SK-N-SH treated with all-trans-retinoic acid at 6 μM for 48 hours (cell line): ENCODE results near the gene DHRS4.

ENCODE experiments used
- ATAC-seq: fragments of 200-7000 bp; cut with Tn5 transposase; 3 replicates; pipeline ENCODE4 v1.9.1; 2020; ENCODE audit warnings: mild to moderate bottlenecking, moderate library complexity
- ARNTL ChIP-seq: fragments of 450-650 bp; formaldehyde crosslinking; IDR thresholded peaks from 2 replicates; pipeline ENCODE4 v1.5.0; 2020; ENCODE audit warnings: low read depth, mild to moderate bottlenecking, moderate library complexity, borderline replicate concordance
- BACH2 ChIP-seq: fragments of 250-450 bp; sonication (Bioruptor Pico); IDR thresholded peaks from 2 replicates; pipeline ENCODE4 v1.9.0; 2021; ENCODE audit warnings: mild to moderate bottlenecking, borderline replicate concordance
- CREB5 ChIP-seq: fragments of 250-450 bp; sonication (Bioruptor Pico); IDR thresholded peaks from 2 replicates; pipeline ENCODE4 v1.5.1; 2020; ENCODE audit warnings: low read depth, mild to moderate bottlenecking, moderate library complexity
- ESRRG ChIP-seq: fragments of 250-450 bp; sonication (Bioruptor Pico); IDR thresholded peaks from 2 replicates; pipeline ENCODE4 v1.6.1; 2021; ENCODE audit warnings: mild to moderate bottlenecking
- GLIS3 ChIP-seq: fragments of 250-450 bp; sonication (Bioruptor Pico); IDR thresholded peaks from 2 replicates; pipeline ENCODE4 v1.5.0; 2020; ENCODE audit warnings: mild to moderate bottlenecking, moderate library complexity
- ISL1 ChIP-seq: fragments of 250-450 bp; sonication (Bioruptor Pico); IDR thresholded peaks from 2 replicates; pipeline ENCODE4 v2.1.2; 2022; ENCODE audit warnings: mild to moderate bottlenecking, moderate library complexity
- OSR1 ChIP-seq: fragments of 250-450 bp; sonication (Bioruptor Pico); IDR thresholded peaks from 2 replicates; pipeline ENCODE4 v1.8.0; 2022; ENCODE audit warnings: moderate library complexity, mild to moderate bottlenecking, inconsistent platforms
- PATZ1 ChIP-seq: fragments of 250-450 bp; sonication (Bioruptor Pico); IDR thresholded peaks from 2 replicates; pipeline ENCODE4 v1.8.0; 2020; ENCODE audit warnings: mild to moderate bottlenecking, moderate library complexity, borderline replicate concordance
- POU6F1 ChIP-seq: fragments of 250-450 bp; sonication (Bioruptor Pico); IDR thresholded peaks from 2 replicates; pipeline ENCODE4 v1.8.0; 2021; ENCODE audit warnings: low read depth, mild to moderate bottlenecking, moderate library complexity, borderline replicate concordance
- PPARA ChIP-seq: fragments of 250-450 bp; sonication (Bioruptor Pico); IDR thresholded peaks from 2 replicates; pipeline ENCODE4 v1.5.0; 2020; ENCODE audit warnings: mild to moderate bottlenecking, borderline replicate concordance
- RARB ChIP-seq: fragments of 250-450 bp; sonication (Bioruptor Pico); IDR thresholded peaks from 2 replicates; pipeline ENCODE4 v1.8.0; 2021; ENCODE audit warnings: mild to moderate bottlenecking, moderate library complexity
- TCF4 ChIP-seq: fragments of 250-450 bp; sonication (Bioruptor Pico); IDR thresholded peaks from 2 replicates; pipeline ENCODE4 v1.8.0; 2021; ENCODE audit warnings: mild to moderate bottlenecking, moderate library complexity, borderline replicate concordance
- TOX ChIP-seq: fragments of 250-450 bp; sonication (Bioruptor Pico); IDR thresholded peaks from 2 replicates; pipeline ENCODE4 v1.8.0; 2021; ENCODE audit warnings: mild to moderate bottlenecking, moderate library complexity, borderline replicate concordance
- ZC3H10 ChIP-seq: fragments of 250-450 bp; sonication (Bioruptor Pico); IDR thresholded peaks from 2 replicates; pipeline ENCODE4 v1.5.1; 2021; ENCODE audit warnings: mild to moderate bottlenecking, moderate library complexity
- ZFP3 ChIP-seq: fragments of 250-450 bp; sonication (Bioruptor Pico); IDR thresholded peaks from 2 replicates; pipeline ENCODE4 v1.5.0; 2020; ENCODE audit warnings: mild to moderate bottlenecking, moderate library complexity
- ZFP30 ChIP-seq: fragments of 450-650 bp; formaldehyde crosslinking; IDR thresholded peaks from 2 replicates; pipeline ENCODE4 v1.5.0; 2022; ENCODE audit warnings: mild to moderate bottlenecking, moderate library complexity
- ZNF565 ChIP-seq: fragments of 450-650 bp; formaldehyde crosslinking; conservative IDR thresholded peaks from 2 replicates; pipeline ENCODE4 v1.5.0; 2020; ENCODE audit warnings: low read depth, mild to moderate bottlenecking, moderate library complexity
- ZNF70 ChIP-seq: fragments of 450-650 bp; formaldehyde crosslinking; IDR thresholded peaks from 2 replicates; pipeline ENCODE4 v1.5.0; 2020; ENCODE audit warnings: mild to moderate bottlenecking, moderate library complexity
- ZNF8 ChIP-seq: fragments of 450-650 bp; formaldehyde crosslinking; IDR thresholded peaks from 2 replicates; pipeline ENCODE4 v1.5.0; 2020; ENCODE audit warnings: mild to moderate bottlenecking, moderate library complexity

The DHRS4 gene

GRCh38 chr14:23932639-23933038 is 20.9 kb upstream of the DHRS4 start (continued):
- TF ChIP-seq PATZ1 (CRISPR knock-in tag) (no peak), ZNF8 (CRISPR knock-in tag) (no peak)

GRCh38 chr14:23933108-23933741 is 20.3 kb upstream of the DHRS4 start:
- no peak for TF ChIP-seq ARNTL
- no peak for ATAC-seq

- no peak for ATAC-seq
- TF ChIP-seq ZNF8 (CRISPR knock-in tag) (no peak), CREB5 (CRISPR knock-in tag) (no peak), ZC3H10 (no peak), TCF4 (CRISPR knock-in tag) (no peak), ISL1 (CRISPR knock-in tag) (no peak), ZNF565 (no peak), RARB (no peak), BACH2 (CRISPR knock-in tag) (no peak), POU6F1 (CRISPR knock-in tag) (no peak), ARNTL (no peak), ZNF70 (no peak), OSR1 (CRISPR knock-in tag) (no peak)
Observed at GRCh38 chr14:23933742-23934128, 19.8 kb upstream of the DHRS4 start.

- no peak for ATAC-seq
- TF ChIP-seq ZNF70 (no peak), TCF4 (CRISPR knock-in tag) (no peak), ZNF8 (CRISPR knock-in tag) (no peak), PATZ1 (CRISPR knock-in tag) (no peak)
Observed at GRCh38 chr14:23935158-23935557, 18.4 kb upstream of the DHRS4 start.

- no peak for ATAC-seq
- TF ChIP-seq BACH2 (CRISPR knock-in tag) = no peak
- no peak for TF ChIP-seq CREB5 (CRISPR knock-in tag)
- no peak for TF ChIP-seq GLIS3 (CRISPR knock-in tag)
- no peak for TF ChIP-seq PATZ1 (CRISPR knock-in tag)
- no peak for TF ChIP-seq ISL1 (CRISPR knock-in tag)
- no peak for TF ChIP-seq OSR1 (CRISPR knock-in tag)
- no peak for TF ChIP-seq ESRRG (CRISPR knock-in tag)
- no peak for TF ChIP-seq ZNF8 (CRISPR knock-in tag)
- TF ChIP-seq ZNF70 = no peak
- TF ChIP-seq POU6F1 (CRISPR knock-in tag) = no peak
- no peak for TF ChIP-seq ARNTL
- no peak for TF ChIP-seq ZFP3 (CRISPR knock-in tag)
- TF ChIP-seq ZC3H10 = no peak
- TF ChIP-seq TOX (CRISPR knock-in tag) = no peak
- no peak for TF ChIP-seq ZFP30 (CRISPR knock-in tag)
- TF ChIP-seq PPARA (CRISPR knock-in tag) = no peak
- no peak for TF ChIP-seq RARB
Observed at GRCh38 chr14:23936084-23936829, 17.3 kb upstream of the DHRS4 start.
